ENCODE results near the gene SP140L. TPM values are rescaled to one million over a fixed set of nuclear protein-coding genes. Genes with fewer than 3 reads are reported as not detected.
A peak's percentile ranks its signal among the peaks of the same experiment; 100 is the strongest.

Gene SP140L
- total RNA-seq, 4 donors from 2014 or later: 4.4 to 8.3 (median 6.8) TPM

GRCh38 chr2:230419181-230419580, 92.2 kb downstream of the SP140L start:
- Histone ChIP-seq H3K4me3 (peak overlapping the region in 3 of 4 donors; percentile 12 to 65 (median 64)), H3K9me3 (no peaks in the 10 kb centered on the region), H3K36me3 (no peaks in the 10 kb centered on the region), H3K27me3 (no peaks in the 10 kb centered on the region), H3K27ac (replicated peaks in 1 of 4) (no peak overlapping the region), H3K4me1 (peaks cover 58 to 81% (median 68%) of the 10 kb centered on the region in 4 donors)
- intact Hi-C loops (cut with DNase I): loop anchor here (10.0 kb wide), 2 partner anchors 194 to 376 kb away; partner anchors contain the start of gene SP140
- no peak for TF ChIP-seq POLR2AphosphoS5 (IDR thresholded peaks at IDR 0.05)
- no peak for TF ChIP-seq EP300 (IDR thresholded peaks at IDR 0.05)
- TF ChIP-seq POLR2A (IDR thresholded peaks at IDR 0.05; ENCODE audit: low read depth): no peak
- no peak for TF ChIP-seq CTCF (IDR thresholded peaks at IDR 0.05)
- 86% methylated on average over 4 of the region's 4 CpGs for WGBS
- DNase-seq (ENCODE audit: extremely low spot score): no peak

GRCh38 chr2:230422149-230422548, 95.2 kb downstream of the SP140L start:
- TF ChIP-seq POLR2AphosphoS5 (IDR thresholded peaks at IDR 0.05): no peak
- no peak for TF ChIP-seq POLR2A (IDR thresholded peaks at IDR 0.05; ENCODE audit: low read depth)
- 85% methylated on average over 4 of the region's 4 CpGs for WGBS
- Histone ChIP-seq H3K27me3 (no peaks in the 10 kb centered on the region), H3K9me3 (no peaks in the 10 kb centered on the region), H3K4me3 (no peak overlapping the region), H3K4me1 (peaks cover 54 to 79% (median 61%) of the 10 kb centered on the region in 4 donors), H3K36me3 (peaks cover 0 to 2% (median under 1%) of the 10 kb centered on the region in 4 donors), H3K27ac (replicated peaks in 1 of 4) (no peak overlapping the region)
- no peak for DNase-seq (ENCODE audit: extremely low spot score)
- intact Hi-C loops (cut with DNase I): no loop called here

DNA sequence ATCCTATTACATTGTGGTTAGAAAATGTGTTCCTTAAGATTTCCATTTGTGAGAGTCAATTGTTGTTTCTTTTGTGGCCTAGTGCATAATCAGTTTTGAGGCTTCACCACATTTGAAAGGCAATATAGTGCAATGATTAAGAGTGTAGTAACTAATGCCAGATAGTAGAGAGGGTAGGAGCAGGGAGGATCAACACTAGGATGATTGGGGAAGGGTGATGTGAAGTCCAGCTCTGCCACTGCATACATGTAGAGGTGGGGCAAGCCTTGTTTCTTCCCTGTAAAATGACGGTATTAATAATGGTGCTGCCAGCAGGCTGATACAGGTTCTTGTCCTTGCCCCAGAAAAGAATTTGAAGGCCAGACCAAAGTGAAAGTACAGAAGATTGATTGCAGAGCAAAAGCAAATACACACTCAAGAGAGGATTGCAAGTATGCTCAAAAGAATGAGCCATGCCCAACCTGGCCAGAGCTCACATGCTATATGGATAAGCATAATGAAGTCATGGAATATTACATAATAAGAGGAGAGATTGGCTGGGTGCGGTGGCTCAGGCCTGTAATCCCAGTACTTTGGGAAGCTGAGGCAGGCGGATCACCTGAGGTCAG, 97.0 kb downstream of the SP140L start:
- peaks cover 0 to 19% (median 5%) of the 10 kb centered on the region in 4 donors for H3K36me3 ChIP-seq
- no peak for TF ChIP-seq POLR2A (IDR thresholded peaks at IDR 0.05; ENCODE audit: low read depth)
- no peak for TF ChIP-seq POLR2AphosphoS5 (IDR thresholded peaks at IDR 0.05)
- TF ChIP-seq EP300 (IDR thresholded peaks at IDR 0.05): no peak
- TF ChIP-seq CTCF (IDR thresholded peaks at IDR 0.05): no peak
- no peak overlapping the region for H3K4me3 ChIP-seq
- H3K27ac ChIP-seq (replicated peaks in 1 of 4): no peak overlapping the region
- 89% methylated on average over 3 of the region's 3 CpGs for WGBS
- DNase-seq (ENCODE audit: extremely low spot score): no peak
- peaks cover 38 to 61% (median 46%) of the 10 kb centered on the region in 4 donors for H3K4me1 ChIP-seq
- H3K27me3 ChIP-seq: no peaks in the 10 kb centered on the region
- H3K9me3 ChIP-seq: peaks cover 0 to 4% (median 2%) of the 10 kb centered on the region in 4 donors
- intact Hi-C loops (cut with DNase I): no loop called here

GRCh38 chr2:230425377-230425776, 98.4 kb downstream of the SP140L start:
- WGBS: 71% methylated on average over 1 of the region's 1 CpG
- Histone ChIP-seq H3K36me3 (peaks cover 0 to 24% (median 5%) of the 10 kb centered on the region in 4 donors), H3K27ac (replicated peaks in 1 of 4) (no peak overlapping the region), H3K4me3 (no peak overlapping the region), H3K4me1 (peaks cover 27 to 47% (median 33%) of the 10 kb centered on the region in 4 donors), H3K27me3 (no peaks in the 10 kb centered on the region), H3K9me3 (peaks cover 0 to 9% (median 8%) of the 10 kb centered on the region in 4 donors)
- TF ChIP-seq CTCF (IDR thresholded peaks at IDR 0.05) (no peak), EP300 (IDR thresholded peaks at IDR 0.05) (no peak), POLR2AphosphoS5 (IDR thresholded peaks at IDR 0.05) (no peak), POLR2A (IDR thresholded peaks at IDR 0.05; ENCODE audit: low read depth) (no peak)
- DNase-seq (ENCODE audit: extremely low spot score): no peak
- intact Hi-C loops (cut with DNase I): no loop called here

DNA sequence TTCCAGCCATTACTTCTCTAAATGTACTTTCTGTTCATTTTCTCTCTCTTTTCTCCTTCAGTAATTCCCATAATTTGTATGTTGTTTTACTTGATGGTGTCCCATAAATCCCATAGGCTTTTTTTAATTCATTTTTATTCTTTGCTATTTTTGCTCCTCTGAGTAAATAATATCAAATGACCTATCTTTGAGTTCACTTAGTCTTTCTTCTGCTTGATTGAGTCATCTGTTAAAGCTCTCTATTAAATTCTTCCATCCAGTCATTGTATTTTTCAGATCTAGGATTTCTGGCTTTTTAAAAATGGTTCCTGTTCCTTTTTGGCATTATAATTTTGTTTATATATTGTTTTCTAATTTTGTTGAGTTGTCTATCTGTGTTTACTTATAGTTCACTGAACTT, 102.5 kb downstream of the SP140L start:
- peaks cover 0 to 10% (median 8%) of the 10 kb centered on the region in 4 donors for H3K9me3 ChIP-seq
- intact Hi-C loops (cut with DNase I): no loop called here
- H3K4me3 ChIP-seq: no peak overlapping the region
- H3K4me1 ChIP-seq: peaks cover under 1 to 30% (median 11%) of the 10 kb centered on the region in 4 donors
- TF ChIP-seq EP300 (IDR thresholded peaks at IDR 0.05) (no peak), POLR2A (IDR thresholded peaks at IDR 0.05; ENCODE audit: low read depth) (no peak), POLR2AphosphoS5 (IDR thresholded peaks at IDR 0.05) (no peak), CTCF (IDR thresholded peaks at IDR 0.05) (no peak)
- H3K36me3 ChIP-seq: peaks cover 0 to 30% (median 7%) of the 10 kb centered on the region in 4 donors
- DNase-seq (ENCODE audit: extremely low spot score): no peak
- H3K27me3 ChIP-seq: no peaks in the 10 kb centered on the region
- H3K27ac ChIP-seq (replicated peaks in 1 of 4): no peak overlapping the region

Data from esophagus muscularis mucosa (tissue), 4 donors.